Ovary (tissue), 9 donors: ENCODE results near the gene NHSL2. TPM values are rescaled to one million over a fixed set of nuclear protein-coding genes. Genes with fewer than 3 reads are reported as not detected.
"Not testable (repeated sequence)": the region's sequence is repeated elsewhere in the genome, so short reads cannot be mapped to it uniquely, and the experiment has no call there.

Experiments used
- DNase-seq, 5 donors: peaks; one replicate each; pipeline ENCODE4 v3.0.0-alpha.2; 2019 to 2020
- H3K27ac ChIP-seq, 2 donors: fragments of 200-600 bp; one replicate each; pipeline versions ENCODE4 v1.5.1 to v1.8.0; 2019 to 2022
- H3K27me3 ChIP-seq: fragments of 200-600 bp; one replicate; pipeline ENCODE4 v1.8.0; 2022
- H3K36me3 ChIP-seq: fragments of 200-600 bp; sonication (generic); one replicate; pipeline ENCODE4 v1.5.1; 2019
- H3K4me1 ChIP-seq: one replicate; pipeline ENCODE4 v1.8.1; 2013; ENCODE audit warnings: mild to moderate bottlenecking, moderate library complexity; ENCODE audit not compliant: insufficient read depth
- H3K4me3 ChIP-seq: fragments of 200-600 bp; sonication (generic); one replicate; pipeline ENCODE4 v1.5.1; 2017
- H3K9me3 ChIP-seq, 2 donors: fragments of 200-600 bp in 1 of 2; sonication (generic) in 1 of 2; one replicate each; pipeline versions ENCODE4 v1.5.1 to v1.8.1; 2013 to 2019; ENCODE audit warnings: mild to moderate bottlenecking in 1 of 2, moderate library complexity in 1 of 2
- EP300 ChIP-seq: sonication (generic); formaldehyde crosslinking; IDR thresholded peaks from one replicate; pipeline ENCODE4 v1.6.1; 2017; ENCODE audit warnings: antibody characterized with exemption
- POLR2A ChIP-seq: fragments of 450-650 bp; IDR thresholded peaks from one replicate; pipeline ENCODE4 v1.6.1; 2017; ENCODE audit warnings: antibody characterized with exemption, mild to moderate bottlenecking, moderate library complexity
- WGBS, 3 donors: extraction: QIAGEN DNeasy Blood & Tissue Kit in 1 of 3; methylation state at CpG; one replicate each; pipeline versions ENCODE4 v1.1.5 to v1.1.7; 2013 to 2017; 5-methylcytosine and 5-hydroxymethylcytosine counted together
- intact Hi-C, 4 donors: fragments of 100-400 bp; cut with DNase I; formaldehyde crosslinking; loops; one replicate each; pipeline versions ENCODE4 v1.11.0 to v1.15.1; 2022 to 2023
- polyA plus RNA-seq, 2 donors: library from polyadenylated mRNA; stranded (reverse); fragments of 200-250 nt in 1 of 2; fragments of 350-450 nt in 1 of 2; fragmentation: Illumina TruSeq in 1 of 2; extraction: RNeasy Lipid Tissue Mini Kit (QIAGEN cat#74804) in 1 of 2; gene quantifications; one replicate each; pipeline ENCODE4 v1.2.3, GENCODE V29; 2013 to 2014
- total RNA-seq, 7 donors: library from RNA; depleted of rRNA in 2 of 7; stranded (reverse); fragments of >200 nt in 2 of 7; fragmentation: NEBNext Ultra II Directional in 3 of 7; extraction: Animal tissue kit (Norgen Biotek cat#: 25700) in 3 of 7; gene quantifications; one replicate each; pipeline versions ENCODE4 v1.1.0 to v1.2.4, GENCODE V29; 2016 to 2023
- TF ChIP-seq, protein P1 (sequence below), 3 donors: fragments of 450-650 bp in 2 of 3; fragments of 200-600 bp in 1 of 3; IDR thresholded peaks; one replicate each; pipeline versions ENCODE4 v1.5.1 to v1.8.0; 2016 to 2022; ENCODE audit warnings: antibody characterized with exemption in 3 of 3, mild to moderate bottlenecking in 1 of 3
- donor health status: DM: no; HTN: no; CAD: no; lungs with moderate emphysema.
- donor health status: DM: no; HTN: no; CAD: no.
- donor health status: Bipolar disorder and iron deficiency.
- donor health status: DM: yes; HTN: yes; CAD: no.
- donor health status: DM: no; HTN: no; CAD: no.
- donor health status: DM: yes; HTN: yes; CAD: no.

NHSL2 gene
- total and polyA plus RNA-seq, 9 donors = 1.2 to 9.2 (median 4.4) TPM

DNA sequence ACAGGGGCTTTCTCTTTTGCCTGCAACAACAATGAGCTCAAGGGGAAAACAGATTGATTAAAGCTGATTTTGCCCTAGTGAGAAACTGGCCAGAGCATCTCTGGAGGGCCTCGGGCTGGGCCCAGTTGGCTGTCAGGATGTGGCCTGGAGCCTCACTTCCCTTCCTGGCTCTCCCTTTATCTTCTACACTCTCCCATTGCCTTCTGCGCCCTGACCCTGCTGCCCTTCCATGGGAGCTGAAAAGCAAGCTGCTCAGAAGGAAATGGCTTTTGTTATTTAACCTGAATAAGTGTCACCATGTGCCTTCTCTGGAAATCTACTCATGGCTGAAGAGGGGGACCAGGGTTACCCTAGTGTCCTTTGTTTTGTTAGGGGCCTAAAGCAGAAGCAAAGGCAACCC lies 43.8 kb downstream of the NHSL2 start:
- Histone ChIP-seq H3K36me3 (no peaks in the 10 kb centered on the region), H3K27me3 (no peaks in the 10 kb centered on the region), H3K4me3 (no peak overlapping the region), H3K4me1 (no peaks in the 10 kb centered on the region), H3K27ac (no peak overlapping the region), H3K9me3 (no peaks in the 10 kb centered on the region)
- no peak for DNase-seq
- intact Hi-C loops = no loop called here
- TF ChIP-seq POLR2A = no peak
- WGBS, 3 donors = 49 to 69% (median 63%) methylated on average over 2 of the region's 2 CpGs

DNA sequence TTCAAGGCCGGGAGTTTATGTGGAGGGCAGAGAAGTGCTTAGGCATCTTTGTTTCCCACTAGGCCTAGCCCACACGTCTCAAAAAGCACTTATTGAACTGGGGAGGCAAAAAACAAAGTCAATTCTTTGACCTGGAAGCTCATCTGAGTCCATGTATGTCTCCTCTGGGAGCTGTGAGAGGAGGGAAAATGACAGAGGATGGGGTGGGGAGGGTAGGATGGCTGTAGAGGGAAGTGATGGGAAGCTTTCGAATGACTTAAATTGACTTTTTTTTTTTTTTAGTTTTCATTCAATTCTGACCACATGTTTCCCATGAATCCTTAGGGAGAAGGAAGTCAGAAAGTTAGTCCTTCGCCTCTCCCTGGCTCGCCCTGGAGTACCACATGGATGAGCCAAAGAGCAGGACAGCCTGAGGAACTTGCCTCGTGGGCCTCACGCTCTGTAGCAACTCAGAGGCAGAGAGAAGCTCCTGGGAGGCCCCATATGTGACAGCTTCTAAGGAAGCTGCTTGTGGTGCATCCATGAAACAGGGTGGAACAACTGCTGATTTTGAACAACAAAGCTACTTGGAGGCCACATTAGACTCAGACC lies 45.0 kb downstream of the NHSL2 start:
- no peak overlapping the region for H3K4me3 ChIP-seq
- no peaks in the 10 kb centered on the region for H3K4me1 ChIP-seq
- H3K9me3 ChIP-seq = no peaks in the 10 kb centered on the region
- no peak overlapping the region for H3K27ac ChIP-seq
- H3K27me3 ChIP-seq = no peaks in the 10 kb centered on the region
- TF ChIP-seq POLR2A = no peak
- TF ChIP-seq, protein P1, sequence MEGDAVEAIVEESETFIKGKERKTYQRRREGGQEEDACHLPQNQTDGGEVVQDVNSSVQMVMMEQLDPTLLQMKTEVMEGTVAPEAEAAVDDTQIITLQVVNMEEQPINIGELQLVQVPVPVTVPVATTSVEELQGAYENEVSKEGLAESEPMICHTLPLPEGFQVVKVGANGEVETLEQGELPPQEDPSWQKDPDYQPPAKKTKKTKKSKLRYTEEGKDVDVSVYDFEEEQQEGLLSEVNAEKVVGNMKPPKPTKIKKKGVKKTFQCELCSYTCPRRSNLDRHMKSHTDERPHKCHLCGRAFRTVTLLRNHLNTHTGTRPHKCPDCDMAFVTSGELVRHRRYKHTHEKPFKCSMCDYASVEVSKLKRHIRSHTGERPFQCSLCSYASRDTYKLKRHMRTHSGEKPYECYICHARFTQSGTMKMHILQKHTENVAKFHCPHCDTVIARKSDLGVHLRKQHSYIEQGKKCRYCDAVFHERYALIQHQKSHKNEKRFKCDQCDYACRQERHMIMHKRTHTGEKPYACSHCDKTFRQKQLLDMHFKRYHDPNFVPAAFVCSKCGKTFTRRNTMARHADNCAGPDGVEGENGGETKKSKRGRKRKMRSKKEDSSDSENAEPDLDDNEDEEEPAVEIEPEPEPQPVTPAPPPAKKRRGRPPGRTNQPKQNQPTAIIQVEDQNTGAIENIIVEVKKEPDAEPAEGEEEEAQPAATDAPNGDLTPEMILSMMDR (IDR thresholded peaks at IDR 0.05) = no peak
- no peak for TF ChIP-seq EP300
- DNase-seq = no peak
- intact Hi-C loops = no loop called here
- whole genome bisulfite sequencing, 3 donors = 72 to 80% (median 74%) methylated on average over 7 of the region's 7 CpGs
- no peaks in the 10 kb centered on the region for H3K36me3 ChIP-seq

DNA sequence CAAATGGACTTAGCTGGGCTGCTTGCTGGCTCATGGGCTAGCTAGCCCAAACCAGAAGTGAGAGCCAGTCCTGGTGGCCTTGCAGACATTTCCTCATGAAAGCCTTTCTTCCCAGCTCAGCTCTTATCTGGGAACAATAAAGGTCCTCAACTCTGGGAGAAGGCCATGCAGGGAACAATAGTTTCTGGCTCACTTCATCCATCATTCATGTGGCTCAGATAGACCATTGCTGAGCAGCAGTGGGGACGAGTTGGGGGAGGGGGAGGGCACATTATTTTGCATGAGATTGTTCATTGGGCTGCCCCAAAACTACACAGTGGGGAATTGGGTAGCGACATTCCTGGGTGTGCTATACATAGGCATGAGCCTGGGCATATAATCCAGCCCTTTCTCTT lies 47.6 kb downstream of the NHSL2 start:
- Histone ChIP-seq H3K4me1 (no peaks in the 10 kb centered on the region), H3K36me3 (no peaks in the 10 kb centered on the region), H3K4me3 (no peak overlapping the region), H3K27ac (no peak overlapping the region), H3K9me3 (no peaks in the 10 kb centered on the region), H3K27me3 (no peaks in the 10 kb centered on the region)
- 42 to 65% (median 50%) methylated on average over 2 of the region's 2 CpGs for whole genome bisulfite sequencing, 3 donors
- no peak for DNase-seq
- TF ChIP-seq POLR2A = no peak
- TF ChIP-seq, protein P1 (IDR thresholded peaks at IDR 0.05) = no peak
- no peak for TF ChIP-seq EP300
- intact Hi-C loops = no loop called here

DNA sequence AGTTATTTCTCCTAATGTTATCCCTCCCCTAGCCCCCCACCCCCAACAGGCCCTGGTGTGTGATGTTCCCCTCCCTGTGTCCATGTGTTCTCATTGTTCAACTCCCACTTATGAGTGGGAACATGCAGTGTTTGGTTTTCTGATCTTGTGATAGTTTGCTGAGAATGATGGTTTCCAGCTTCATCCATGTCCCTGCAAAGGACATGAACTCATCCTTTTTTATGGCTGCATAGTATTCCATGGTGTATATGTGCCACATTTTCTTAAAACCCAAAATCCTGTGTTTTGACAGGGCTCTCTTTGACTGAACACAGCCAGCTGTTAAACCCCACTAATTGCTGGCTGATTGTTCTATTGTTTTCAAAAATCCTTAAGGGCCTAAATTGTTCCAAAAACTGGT lies 53.5 kb downstream of the NHSL2 start:
- H3K27me3 ChIP-seq, H3K9me3 ChIP-seq, H3K4me1 ChIP-seq, H3K27ac ChIP-seq, H3K36me3 ChIP-seq, H3K4me3 ChIP-seq, DNase-seq, intact Hi-C loops: not testable (repeated sequence)

DNA sequence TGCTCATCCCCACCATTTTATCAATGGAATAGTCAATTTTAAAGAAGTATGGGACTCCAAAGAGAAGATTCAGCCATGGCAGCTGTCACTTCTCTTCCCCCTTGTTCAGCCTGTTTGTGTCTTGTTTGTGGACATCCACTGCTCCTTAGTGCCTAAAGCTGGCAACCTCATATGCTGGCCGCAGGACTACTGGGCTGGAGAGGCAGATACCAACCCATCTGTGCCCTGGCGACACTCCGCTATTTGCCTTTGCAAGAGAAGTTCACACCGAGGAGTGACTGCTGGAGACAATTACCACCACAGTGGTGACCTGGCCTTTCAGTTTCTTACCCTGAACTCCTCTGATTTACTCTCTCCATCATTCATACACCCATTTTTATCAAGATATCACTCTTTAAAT lies 64.3 kb downstream of the NHSL2 start:
- no peak for DNase-seq
- WGBS, 3 donors = 71 to 84% (median 76%) methylated on average over 4 of the region's 4 CpGs
- Histone ChIP-seq H3K4me1 (no peaks in the 10 kb centered on the region), H3K4me3 (no peak overlapping the region), H3K27me3 (no peaks in the 10 kb centered on the region), H3K9me3 (no peaks in the 10 kb centered on the region), H3K36me3 (no peaks in the 10 kb centered on the region), H3K27ac (no peak overlapping the region)
- no peak for TF ChIP-seq POLR2A
- TF ChIP-seq, protein P1 (IDR thresholded peaks at IDR 0.05) = no peak
- TF ChIP-seq EP300 = no peak
- intact Hi-C loops = no loop called here
